HG02852 (cell line): ENCODE data around the gene RAB27A.
"Not testable (repeated sequence)": the region's sequence is repeated elsewhere in the genome, so short reads cannot be mapped to it uniquely, and the experiment has no call there.

Source experiments
- ATAC-seq: cut with Tn5 transposase; IDR thresholded peaks from one replicate; pipeline ENCODE4 v1.9.1; 2021; ENCODE audit warnings: mild to moderate bottlenecking, moderate library complexity; ENCODE audit not compliant: unreplicated experiment

RAB27A gene

DNA sequence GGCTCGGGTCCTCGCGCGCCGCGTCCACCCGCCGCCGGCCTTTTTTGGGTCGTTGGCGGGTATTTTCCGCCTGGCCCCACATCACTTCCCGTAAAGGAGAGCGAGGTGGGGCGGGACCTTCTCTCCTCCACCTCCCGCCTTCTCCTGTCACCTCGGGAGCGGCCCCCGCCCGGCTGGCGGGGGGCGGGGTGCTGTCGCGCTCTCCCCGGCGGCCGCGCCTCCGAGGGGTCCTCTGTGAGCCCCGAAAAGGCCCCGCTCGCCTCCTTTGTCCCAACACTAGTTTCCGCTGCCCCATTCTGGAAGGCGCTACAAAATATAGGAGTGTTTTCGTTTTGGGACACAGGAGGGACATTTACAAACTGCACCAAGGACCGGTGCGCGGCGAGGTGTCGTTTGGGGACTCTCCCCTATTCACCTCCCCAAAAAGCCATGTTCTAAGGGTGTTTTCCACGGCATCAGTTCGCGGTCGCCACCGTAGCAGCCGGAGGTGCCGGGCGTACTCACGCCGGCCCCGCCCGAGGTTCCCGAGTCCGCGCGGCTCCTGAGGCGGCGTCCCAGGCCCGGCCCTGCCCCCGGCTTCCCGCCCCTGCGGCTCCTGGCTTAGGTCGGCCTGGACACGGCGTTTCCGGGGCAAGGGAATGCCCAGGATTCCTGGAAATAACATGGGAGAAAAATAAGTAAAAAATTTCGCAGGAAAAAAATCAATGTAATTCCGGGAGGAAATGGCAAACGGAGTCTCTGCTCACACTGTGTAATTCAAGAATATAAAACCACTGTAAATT lies at the start of gene RAB27A:
Gene RAB27A, minus strand, starts transcription at position 68 of the 782 bp plus-strand sequence. CDS start 54,879 bp downstream, outside the sequence.
- ATAC-seq: peak; percentile 70

GRCh38 chr15:55337160-55337559 lies 47.5 kb upstream of the RAB27A start:
- no peak for ATAC-seq

- ATAC-seq: no peak
These were observed 45.4 kb upstream of the RAB27A start for GRCh38 chr15:55334997-55335396.

GRCh38 chr15:55334371-55334770 lies 44.8 kb upstream of the RAB27A start:
- no peak for ATAC-seq

DNA sequence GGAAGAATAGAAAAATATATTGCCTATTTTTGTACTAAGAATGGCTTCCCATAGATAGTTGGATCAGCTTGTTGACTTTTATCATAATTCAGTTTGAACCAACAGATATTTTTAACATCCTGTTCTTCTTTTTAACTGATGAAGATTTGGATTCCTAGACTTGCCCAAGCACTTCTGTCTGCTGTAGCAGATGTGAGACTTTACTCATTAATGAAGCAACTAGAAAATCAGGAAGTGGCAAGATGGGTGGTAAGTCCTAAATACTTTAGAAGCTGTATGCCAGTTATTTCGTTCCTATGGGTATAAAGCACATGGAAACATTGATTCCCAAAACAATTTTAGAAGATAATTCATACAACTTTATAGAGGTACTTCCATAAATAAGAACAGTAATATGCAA lies 37.8 kb upstream of the RAB27A start:
- ATAC-seq: no peak

- no peak for ATAC-seq
These were observed 32.9 kb upstream of the RAB27A start for GRCh38 chr15:55322467-55322866.

DNA sequence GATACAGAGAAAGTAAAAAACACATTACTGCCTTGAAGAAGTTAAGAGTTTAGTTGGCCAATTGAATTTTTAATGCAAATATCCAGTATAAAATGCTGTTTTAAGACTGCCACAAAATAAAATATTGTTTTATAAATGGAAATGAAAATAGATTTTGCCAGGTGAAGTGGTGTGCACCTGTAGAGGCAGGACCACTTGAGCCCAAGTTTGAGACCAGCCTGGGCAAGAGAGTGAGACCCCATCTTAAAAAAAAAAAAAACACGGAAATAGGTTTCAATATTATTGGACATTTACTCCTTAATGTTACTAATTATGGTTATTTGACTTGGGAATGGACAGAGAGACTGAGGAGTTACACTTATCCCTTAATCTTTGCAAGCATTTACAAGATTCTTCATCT lies 31.4 kb upstream of the RAB27A start:
- no peak for ATAC-seq

GRCh38 chr15:55320238-55320550 lies 30.6 kb upstream of the RAB27A start:
- ATAC-seq: no peak

GRCh38 chr15:55319537-55320237 lies 30.1 kb upstream of the RAB27A start:
- ATAC-seq: no peak

DNA sequence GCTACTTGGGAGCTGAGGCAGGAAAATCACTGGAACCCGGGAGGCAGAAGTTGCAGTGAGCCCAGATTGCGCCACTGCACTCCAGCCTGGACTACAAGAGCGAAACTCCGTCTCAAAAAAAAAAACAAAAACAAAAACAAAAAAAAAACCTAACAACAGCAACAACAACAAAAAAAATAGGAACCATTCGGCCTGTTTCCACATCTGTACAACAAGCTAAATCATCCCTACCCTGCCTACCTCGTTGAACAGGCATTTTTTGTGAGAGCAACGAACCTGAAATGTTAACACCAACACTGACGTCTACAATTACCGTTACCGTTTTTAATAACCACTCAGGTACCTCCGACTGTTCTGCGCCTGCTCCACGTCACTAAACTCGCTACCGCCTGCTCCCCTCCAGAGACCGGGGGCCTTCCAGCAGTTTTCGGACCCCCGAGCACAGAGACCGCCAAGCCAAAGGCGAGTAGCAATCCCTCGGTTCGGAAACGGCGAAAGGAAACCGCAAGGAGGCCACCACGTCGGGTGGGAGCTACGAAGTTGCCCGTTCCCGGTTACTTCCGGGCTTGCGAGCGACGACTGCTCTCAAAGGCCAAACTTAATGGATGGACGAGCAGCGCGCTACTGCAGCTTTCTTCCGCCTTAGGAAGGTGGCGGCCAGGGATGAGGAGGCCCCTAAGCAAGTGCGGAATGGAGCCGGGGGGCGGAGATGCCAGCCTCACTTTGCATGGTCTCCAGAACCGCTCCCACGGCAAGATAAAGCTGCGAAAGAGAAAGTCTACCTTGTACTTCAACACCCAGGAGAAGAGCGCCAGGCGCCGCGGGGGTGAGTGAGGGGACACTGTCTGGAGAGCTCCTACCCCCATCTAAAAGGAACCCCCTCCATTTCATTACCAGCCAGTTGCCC lies 29.2 kb upstream of the RAB27A start, which contains the start of the genes PIGB and PIGBOS1:
Gene PIGB, plus strand, starts transcription at position 635 of the 907 bp plus-strand sequence. Its CDS starts 29 bp downstream, at position 664.
Gene PIGBOS1, minus strand, starts transcription at position 536 of the 907 bp plus-strand sequence. CDS start 1,331 bp downstream, outside the sequence.
- peak; percentile 94 for ATAC-seq

GRCh38 chr15:55302801-55303200 lies 13.2 kb upstream of the RAB27A start:
- ATAC-seq: not testable (repeated sequence)

- ATAC-seq: no peak
These were observed 7.7 kb upstream of the RAB27A start for GRCh38 chr15:55297315-55297714.

DNA sequence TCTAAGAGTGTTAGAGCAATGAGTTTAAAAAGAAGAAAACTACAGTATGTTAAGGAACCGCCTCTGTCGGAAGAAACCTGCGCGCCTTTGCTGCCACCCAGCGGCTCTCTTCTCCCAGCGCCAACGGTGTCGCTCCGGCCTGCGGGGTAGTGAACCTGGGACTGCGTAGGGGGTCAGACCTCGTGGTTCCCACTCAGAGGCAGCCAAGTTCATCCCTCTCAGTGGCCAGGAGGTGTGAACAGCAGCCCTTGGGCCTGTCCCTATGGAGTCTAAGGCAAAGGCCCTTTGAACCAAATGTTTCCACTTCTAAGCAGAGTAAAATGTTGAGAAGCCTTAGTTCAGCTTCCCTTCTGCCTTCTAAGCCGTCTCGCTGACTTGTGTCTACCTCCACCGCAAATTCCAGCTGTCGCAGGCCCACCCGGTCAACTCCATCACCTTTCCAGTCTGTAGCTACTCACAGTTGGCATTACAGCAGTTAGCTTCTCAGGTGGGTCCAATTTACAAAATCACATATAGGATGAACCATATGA lies 980 bp upstream of the RAB27A start:
- ATAC-seq: peak; percentile 77

DNA sequence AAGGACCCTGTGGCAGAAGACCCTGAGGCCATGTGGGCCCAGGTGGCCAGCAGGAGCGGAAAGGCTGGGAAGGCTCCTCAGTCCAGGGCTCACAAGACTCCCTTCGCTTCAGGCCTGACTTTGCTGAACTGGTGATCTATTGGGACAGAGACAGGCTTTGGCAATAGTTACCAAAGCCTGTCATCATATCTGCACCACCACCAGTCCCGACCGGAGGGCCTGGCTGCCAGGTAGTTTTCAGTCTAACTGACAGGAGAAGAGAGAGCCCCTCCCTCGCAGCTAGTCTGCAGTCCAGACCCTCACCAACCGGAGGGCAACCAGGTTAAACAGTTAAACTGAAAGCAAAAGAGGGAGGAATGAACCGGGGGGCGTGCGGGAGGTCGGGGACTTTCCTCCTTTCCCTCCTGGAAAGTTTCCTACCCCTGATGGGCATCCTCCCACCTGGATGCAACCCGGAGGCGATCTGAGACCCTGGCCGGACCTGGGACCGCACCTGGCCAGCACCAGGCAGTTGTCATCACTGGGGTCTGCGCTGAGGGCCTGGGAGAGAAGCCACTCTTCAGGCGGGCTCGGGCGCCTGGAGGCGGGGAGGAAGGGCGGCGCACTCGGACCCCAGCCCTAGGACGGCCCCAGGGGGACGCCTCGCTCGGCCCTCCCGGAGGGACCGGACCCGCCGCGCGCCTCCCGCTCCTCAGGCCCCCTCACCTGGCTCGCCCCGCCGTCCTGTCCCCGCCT lies 435 bp downstream of the RAB27A start:
- peak; percentile 39 for ATAC-seq

- no peak for ATAC-seq
These were observed 1.5 kb downstream of the RAB27A start for GRCh38 chr15:55288006-55288717.

GRCh38 chr15:55286442-55287189 lies 3.0 kb downstream of the RAB27A start:
- not testable (repeated sequence) for ATAC-seq

DNA sequence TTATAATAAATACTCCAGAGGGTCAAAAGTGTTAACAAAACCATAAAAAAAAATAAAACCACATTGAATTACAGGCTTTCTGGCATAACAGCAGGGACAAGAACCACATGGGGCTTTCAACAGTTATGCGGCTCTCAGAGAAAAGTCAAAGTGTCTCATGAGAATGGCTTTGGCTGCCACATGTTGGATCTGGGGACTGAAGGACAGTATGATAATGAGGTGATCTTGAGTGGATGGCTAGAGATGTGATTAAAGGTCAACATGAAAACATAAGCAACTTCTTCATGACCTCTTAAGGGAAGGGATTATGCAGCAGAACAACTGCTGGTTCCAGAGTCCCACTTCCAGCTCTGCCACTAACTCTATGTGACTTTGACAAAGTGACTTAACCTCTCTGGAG lies 5.2 kb downstream of the RAB27A start:
- ATAC-seq: no peak

GRCh38 chr15:55283379-55284147 lies 6.0 kb downstream of the RAB27A start:
- no peak for ATAC-seq
